H54 (cell line): ENCODE measurements around the gene DDX46.
A peak's percentile ranks its signal among the peaks of the same experiment; 100 is the strongest.
"Not testable (repeated sequence)": the region's sequence is repeated elsewhere in the genome, so short reads cannot be mapped to it uniquely, and the experiment has no call there.

Experiments
- DNase-seq: peaks from one replicate; pipeline ENCODE4 v3.0.0; 2011; ENCODE audit warnings: low spot score, mixed read lengths; ENCODE audit not compliant: insufficient read length
- FAIRE-seq: peaks from 3 replicates; lab custom pipeline; 2011; peaks lifted over from hg19 to GRCh38; lab: Jason Lieb, UNC
- POLR2A ChIP-seq: IDR thresholded peaks from 2 replicates; pipeline ENCODE4 v1.6.1; 2011; ENCODE audit warnings: low read depth, mild to moderate bottlenecking, low read length

The DDX46 gene

DNA sequence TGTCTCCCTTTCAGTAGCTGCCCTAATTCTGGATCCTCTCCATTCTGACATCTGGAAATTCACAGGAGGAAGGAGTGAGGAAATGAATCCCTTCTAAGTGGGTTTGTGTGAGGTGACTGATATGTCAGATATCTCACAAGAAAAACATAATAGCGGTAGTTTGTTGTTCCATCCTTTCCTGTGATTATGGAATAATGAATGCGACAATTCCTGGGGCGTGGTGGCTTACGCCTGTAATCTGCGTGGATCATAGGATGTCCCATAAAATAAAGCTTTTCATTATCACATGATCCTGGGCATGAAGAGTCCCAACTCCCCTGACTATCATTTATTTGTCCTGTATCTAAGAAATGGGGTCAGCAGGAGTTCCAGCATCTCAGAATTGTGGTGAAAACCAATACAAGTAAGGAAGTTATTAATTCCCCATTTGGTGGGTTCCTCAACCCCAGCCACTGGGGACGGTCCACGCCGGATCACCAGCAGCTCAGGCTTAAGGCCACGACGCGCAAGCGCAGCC is 86.8 kb downstream of the DDX46 start:
- DNase-seq (no peak), FAIRE-seq (no peak)
- TF ChIP-seq POLR2A, result no peak

DNA sequence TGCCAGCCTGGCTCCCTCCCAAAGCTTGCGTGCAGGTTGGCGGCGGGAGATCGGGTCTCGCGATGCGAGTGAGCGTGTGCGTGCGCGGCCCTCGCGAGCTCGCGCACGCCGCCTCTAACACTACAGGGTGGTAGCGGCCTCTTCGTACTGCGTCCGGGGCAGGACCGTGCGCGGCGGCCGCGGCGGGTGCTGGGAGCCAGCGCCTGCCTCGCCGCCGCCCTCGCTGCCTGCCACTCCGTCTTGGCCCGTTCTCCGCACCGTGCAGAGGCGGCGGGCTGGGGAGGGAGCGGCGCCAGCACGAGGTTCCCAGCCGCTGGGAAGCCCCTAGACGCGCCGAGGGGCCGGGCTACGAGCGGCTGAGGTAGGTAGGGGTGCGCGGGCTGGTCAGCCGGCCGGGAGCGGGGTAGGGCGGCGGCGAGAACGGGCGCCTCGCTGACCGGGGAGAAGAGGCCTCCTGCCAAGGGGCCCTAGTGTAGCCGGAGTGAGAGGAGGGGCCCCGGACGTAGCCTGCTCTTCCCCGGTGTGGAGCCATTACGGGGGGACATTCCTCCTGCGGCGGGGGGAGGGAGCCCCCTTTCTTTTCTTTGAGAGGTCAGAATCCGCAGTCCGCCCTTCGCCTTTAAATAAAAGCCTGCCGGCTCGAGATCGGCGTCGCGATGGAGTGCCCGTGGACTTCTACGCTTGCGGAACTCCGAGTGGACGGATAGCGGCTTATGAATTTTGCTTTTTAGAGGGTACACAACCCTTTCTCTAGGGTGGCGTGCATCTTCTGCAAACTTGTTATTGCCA is 87.5 kb downstream of the DDX46 start, which contains the start of gene C5orf24:
Gene C5orf24, plus strand, starts transcription at position 117 of the 789 bp plus-strand sequence. CDS start 8,933 bp downstream, outside the sequence.
- TF ChIP-seq POLR2A, result peak; percentile 97
- FAIRE-seq, result no peak
- DNase-seq, result peak; percentile 80

GRCh38 chr5:134846641-134846960 is 88.0 kb downstream of the DDX46 start:
- FAIRE-seq, result no peak
- TF ChIP-seq POLR2A, result no peak
- no peak for DNase-seq

DNA sequence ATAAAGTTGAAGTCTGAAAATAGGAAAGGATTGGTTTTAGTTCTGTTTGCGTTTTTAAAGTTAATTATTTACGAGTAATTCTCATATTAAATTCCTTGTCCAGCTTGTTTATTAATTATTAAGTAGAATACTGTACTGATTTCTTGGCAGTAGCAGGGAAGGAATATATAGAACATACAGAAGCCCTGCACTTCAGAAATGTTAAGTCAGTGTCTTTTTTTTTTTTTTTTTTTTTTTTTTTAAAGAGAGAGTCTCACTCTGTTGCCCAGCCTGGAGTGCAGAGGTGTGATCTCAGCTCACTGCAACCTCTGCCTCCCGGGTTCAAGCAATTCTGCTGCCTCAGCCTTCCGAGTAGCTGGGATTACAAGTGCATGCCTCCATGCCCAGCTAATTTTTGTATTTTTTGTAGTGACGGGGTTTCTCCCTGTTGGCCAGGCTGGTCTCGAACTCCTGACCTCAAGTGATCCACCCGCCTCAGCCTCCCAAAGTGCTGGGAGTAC is 90.9 kb downstream of the DDX46 start:
- not testable (repeated sequence) for FAIRE-seq, DNase-seq

- no peak for TF ChIP-seq POLR2A
- FAIRE-seq (peak; percentile 66), DNase-seq (no peak)
Measured at GRCh38 chr5:134851307-134851923, 92.8 kb downstream of the DDX46 start.

DNA sequence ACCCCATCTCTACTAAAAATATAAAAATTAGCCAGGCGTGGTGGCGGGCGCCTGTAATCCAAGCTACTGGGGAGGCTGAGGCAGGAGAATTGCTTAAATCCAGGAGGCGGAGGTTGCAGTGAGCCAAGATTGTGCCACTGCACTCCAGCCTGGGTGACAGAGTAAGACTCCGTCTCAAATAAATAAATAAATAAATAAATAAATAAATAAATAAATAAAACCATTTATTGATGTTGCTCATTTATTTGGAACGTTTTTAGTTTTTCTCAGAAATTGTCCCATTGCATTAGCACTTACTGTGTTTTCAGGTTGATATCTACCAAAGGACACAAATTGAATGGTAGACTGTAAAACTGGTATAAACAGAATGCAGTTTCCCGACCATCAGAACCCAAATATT is 97.9 kb downstream of the DDX46 start:
- not testable (repeated sequence) for DNase-seq, FAIRE-seq

DNA sequence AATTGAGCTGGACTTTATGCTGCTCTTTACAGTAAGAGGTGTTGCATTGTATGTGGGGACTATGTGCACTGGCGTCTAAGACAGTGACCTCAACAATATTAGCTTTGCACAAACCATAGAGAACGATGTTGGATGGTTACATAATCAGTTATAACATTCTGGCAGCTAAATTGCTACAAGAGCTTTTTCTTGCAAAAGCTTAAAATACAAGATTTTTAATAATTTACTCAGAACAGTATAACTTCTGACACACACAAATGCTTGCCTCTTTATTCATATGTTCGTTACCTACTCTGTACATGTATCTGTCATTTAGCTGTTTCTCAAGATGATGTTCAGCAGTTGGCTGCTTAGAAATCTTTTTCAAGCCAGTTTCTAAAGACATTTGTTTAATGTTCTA is 98.8 kb downstream of the DDX46 start:
- FAIRE-seq (no peak), DNase-seq (no peak)
- no peak for TF ChIP-seq POLR2A

GRCh38 chr5:134864707-134865106 is 106.1 kb downstream of the DDX46 start:
- no peak for DNase-seq
- FAIRE-seq, result no peak
- TF ChIP-seq POLR2A, result no peak

DNA sequence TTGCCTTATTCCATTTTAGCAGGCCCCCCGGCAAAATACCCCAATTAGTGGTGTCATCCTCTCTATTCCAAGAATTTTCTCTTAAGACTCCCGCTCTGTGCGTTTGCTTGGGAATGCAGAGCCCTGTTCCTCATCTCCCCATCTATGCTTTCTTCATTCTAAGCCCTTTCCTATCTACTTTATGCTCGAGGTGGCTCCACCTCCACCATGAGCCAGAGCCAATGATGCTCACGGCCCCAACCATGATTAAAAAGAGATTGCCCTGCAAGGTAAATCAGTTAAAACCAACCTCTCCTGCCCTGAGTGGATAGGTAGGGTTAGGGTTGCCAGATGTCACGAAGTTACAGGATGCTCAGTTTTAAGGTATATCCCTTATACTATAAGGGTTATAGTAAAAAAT is 114.9 kb downstream of the DDX46 start:
- FAIRE-seq (no peak), DNase-seq (no peak)
- TF ChIP-seq POLR2A, result no peak

GRCh38 chr5:134873987-134874830 is 115.6 kb downstream of the DDX46 start, which contains the start of gene TXNDC15:
Gene TXNDC15, plus strand, starts transcription at chr5:134874371. Its CDS starts 57 bp downstream, at chr5:134874428.
- DNase-seq (peak; percentile 86), FAIRE-seq (no peak)
- peak; percentile 92 for TF ChIP-seq POLR2A

DNA sequence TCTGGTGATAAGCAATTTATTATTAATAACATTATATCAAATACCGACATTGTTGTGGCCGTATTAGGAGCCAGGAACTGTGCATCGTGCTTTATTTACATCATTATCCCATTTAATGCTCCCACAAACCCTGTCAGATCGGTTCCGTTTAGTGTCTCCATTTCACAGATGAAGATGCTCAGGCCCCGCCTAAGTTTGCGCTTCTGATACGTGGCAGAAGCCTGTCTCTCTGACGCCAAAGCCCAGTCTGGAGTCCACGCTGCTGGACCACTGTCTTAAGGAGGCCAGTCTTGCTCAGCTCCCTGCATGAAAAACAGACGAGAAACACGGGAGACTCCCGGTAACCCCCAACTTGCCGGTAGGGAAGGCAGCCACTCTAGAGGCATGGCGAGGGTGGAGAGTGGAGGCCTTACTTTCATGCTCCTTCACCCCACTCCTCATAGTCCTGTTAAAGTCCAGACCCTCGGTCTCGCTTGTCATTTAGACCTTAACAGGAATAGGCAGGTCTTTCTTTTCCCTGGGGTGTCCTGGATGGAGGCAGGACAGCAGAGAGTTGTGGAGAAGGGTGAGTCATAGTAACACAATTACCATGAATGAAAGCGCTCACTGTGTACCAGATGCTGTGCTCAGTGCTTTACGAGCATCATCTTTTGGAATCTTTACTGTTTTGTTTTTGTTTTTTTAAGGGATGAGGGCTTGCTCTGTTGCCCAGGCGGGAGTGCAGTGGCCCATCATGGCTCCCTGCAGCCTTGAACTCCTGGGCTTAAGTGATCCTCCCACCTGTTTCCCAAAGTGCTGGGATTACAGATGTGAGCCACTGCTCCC is 116.5 kb downstream of the DDX46 start:
- DNase-seq (peak; percentile 86), FAIRE-seq (peak; percentile 48)
- no peak; the same call in 1 of the 2 replicates for TF ChIP-seq POLR2A

- DNase-seq (no peak), FAIRE-seq (no peak)
- no peak for TF ChIP-seq POLR2A
Measured at GRCh38 chr5:134877159-134877558, 118.6 kb downstream of the DDX46 start.

GRCh38 chr5:134878403-134878802 is 119.8 kb downstream of the DDX46 start:
- TF ChIP-seq POLR2A, result no peak
- FAIRE-seq (no peak), DNase-seq (no peak)
